Sigmoid colon (tissue), 4 donors: ENCODE data around the gene ARSB.

Experiments used
- EP300 ChIP-seq, 4 donors: sonication (generic); formaldehyde crosslinking; IDR thresholded peaks; one replicate each; pipeline ENCODE4 v1.6.1; 2017; ENCODE audit warnings: antibody characterized with exemption in 4 of 4
- POLR2A ChIP-seq, 2 donors: fragments of 450-650 bp; IDR thresholded peaks; one replicate each; pipeline ENCODE4 v1.6.1; 2016; ENCODE audit warnings: antibody characterized with exemption in 2 of 2, mild to moderate bottlenecking in 2 of 2, moderate library complexity in 2 of 2
- POLR2AphosphoS5 ChIP-seq, 4 donors: sonication (generic); formaldehyde crosslinking; IDR thresholded peaks; one replicate each; pipeline ENCODE4 v1.6.1; 2017; ENCODE audit warnings: antibody characterized with exemption in 4 of 4
- TF ChIP-seq, protein P1 (sequence below), 4 experiments: fragments of 450-650 bp in 3 of 4; fragments of 200-600 bp in 1 of 4; IDR thresholded peaks; one replicate each; pipeline ENCODE4 v1.5.1; 2016 to 2019; ENCODE audit warnings: antibody characterized with exemption in 4 of 4, mild to moderate bottlenecking in 3 of 4, moderate library complexity in 2 of 4

- TF ChIP-seq POLR2AphosphoS5 (IDR thresholded peaks at IDR 0.05), result no peak
- TF ChIP-seq, protein P1, sequence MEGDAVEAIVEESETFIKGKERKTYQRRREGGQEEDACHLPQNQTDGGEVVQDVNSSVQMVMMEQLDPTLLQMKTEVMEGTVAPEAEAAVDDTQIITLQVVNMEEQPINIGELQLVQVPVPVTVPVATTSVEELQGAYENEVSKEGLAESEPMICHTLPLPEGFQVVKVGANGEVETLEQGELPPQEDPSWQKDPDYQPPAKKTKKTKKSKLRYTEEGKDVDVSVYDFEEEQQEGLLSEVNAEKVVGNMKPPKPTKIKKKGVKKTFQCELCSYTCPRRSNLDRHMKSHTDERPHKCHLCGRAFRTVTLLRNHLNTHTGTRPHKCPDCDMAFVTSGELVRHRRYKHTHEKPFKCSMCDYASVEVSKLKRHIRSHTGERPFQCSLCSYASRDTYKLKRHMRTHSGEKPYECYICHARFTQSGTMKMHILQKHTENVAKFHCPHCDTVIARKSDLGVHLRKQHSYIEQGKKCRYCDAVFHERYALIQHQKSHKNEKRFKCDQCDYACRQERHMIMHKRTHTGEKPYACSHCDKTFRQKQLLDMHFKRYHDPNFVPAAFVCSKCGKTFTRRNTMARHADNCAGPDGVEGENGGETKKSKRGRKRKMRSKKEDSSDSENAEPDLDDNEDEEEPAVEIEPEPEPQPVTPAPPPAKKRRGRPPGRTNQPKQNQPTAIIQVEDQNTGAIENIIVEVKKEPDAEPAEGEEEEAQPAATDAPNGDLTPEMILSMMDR (IDR thresholded peaks at IDR 0.05), result no peak
- TF ChIP-seq EP300 (IDR thresholded peaks at IDR 0.05), result no peak
- TF ChIP-seq POLR2A (IDR thresholded peaks at IDR 0.05), result no peak
These were observed 178.6 kb downstream of the ARSB start for GRCh38 chr5:78806544-78806943.
